Left renal cortex interstitium (tissue), 4 donors: ENCODE results near the gene EFCAB8. TPM values are rescaled to one million over a fixed set of nuclear protein-coding genes. Genes with fewer than 3 reads are reported as not detected.
"Not testable (repeated sequence)": the region's sequence is repeated elsewhere in the genome, so short reads cannot be mapped to it uniquely, and the experiment has no call there.

ENCODE experiments used
- DNase-seq, 4 donors: peaks; one replicate each; pipeline ENCODE4 v3.0.0-alpha.2; 2013; ENCODE audit warnings: low read depth in 4 of 4, low spot score in 2 of 4, missing footprints in 1 of 4
- polyA plus RNA-seq, 4 donors: library from polyadenylated mRNA; unstranded; fragments of 120-200 nt; gene quantifications; one replicate each; pipeline ENCODE4 v1.2.1, GENCODE V29; 2013; ENCODE audit not compliant: insufficient read length in 4 of 4

Gene EFCAB8
- polyA plus RNA-seq, 4 donors, result 0.06 to 0.13 (median 0.08) TPM; not detected in 1

DNA sequence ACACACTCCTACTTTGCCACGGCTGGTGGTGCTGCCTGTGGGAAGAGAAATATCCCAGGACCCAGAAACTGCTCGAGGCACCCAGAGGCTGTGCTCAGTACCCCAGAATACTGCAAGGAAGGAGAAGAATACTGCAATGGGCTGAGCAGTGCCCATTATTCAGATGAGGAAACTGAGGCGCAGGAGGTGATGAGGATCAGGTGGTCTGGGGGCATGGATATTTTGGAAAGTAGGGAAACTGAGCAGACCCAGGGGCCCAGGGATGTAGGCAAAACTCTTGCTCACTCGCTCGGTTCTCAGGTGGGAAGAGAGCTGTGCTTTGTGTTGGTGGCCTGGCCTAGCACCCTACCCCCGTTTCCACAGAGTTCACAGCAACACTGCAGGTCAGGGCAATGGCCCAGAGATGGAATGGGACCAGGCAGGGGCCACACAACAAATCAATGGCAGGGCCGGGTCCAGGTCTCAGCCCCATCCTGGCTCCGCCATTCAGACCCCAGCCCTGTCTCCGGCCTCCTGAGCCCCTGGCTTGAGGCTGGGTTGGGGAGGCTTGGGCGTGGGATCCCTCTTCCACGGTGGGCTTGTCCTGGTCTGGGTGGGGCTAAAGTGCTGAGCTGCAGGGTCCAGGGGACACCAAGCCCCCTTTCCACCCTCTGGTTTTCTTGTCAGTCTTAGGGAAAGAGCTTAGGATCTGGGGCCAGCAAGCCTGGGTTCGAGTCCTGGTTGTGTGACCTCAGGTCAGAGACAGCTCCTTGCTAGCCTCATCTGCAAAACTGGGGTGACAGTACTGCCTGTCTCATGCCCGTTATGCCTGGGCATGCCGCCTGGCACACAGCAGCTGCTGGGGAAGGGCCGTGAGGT lies 111.6 kb downstream of the EFCAB8 start:
- DNase-seq, result no peak

DNA sequence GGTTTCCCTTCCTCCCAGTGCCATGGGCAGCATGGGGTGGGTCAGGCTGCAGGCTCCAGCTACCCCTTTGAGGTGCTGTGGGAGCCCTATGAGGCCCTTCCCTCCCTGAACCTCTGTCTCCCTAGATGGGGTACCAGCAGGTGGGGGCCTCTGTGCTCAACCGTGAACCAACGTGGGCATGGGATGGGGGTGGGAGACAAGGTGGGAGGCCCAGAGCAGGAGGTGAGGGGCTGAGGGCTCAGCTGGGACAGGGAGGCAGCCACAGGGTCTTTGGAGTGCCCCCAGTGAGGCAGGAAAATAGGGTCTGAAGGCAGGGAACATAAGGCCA lies 112.2 kb downstream of the EFCAB8 start:
- DNase-seq, result no peak

DNA sequence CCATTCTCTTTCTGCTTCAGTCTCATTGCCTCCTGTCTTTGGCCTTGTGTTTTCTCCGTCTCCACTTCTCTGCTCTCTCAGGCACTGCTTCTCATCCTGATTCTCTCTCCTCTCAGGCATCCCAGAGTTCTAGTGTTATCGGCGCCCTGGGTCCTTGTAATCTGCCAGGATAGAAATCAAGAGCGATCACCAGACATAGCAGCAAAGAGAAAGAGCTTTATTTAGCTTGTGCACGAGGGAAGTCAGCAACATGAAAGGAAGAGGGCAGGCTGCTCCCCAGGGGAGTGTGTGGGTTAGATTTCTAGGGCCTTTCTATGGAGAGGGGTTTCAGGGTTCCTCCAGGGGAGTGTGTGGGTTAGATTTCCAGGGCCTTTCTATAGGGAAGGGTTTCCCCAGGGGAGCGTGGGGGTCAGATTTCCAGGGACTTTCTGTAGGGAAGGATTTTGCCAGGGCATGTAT lies 113.0 kb downstream of the EFCAB8 start:
- no peak for DNase-seq

DNA sequence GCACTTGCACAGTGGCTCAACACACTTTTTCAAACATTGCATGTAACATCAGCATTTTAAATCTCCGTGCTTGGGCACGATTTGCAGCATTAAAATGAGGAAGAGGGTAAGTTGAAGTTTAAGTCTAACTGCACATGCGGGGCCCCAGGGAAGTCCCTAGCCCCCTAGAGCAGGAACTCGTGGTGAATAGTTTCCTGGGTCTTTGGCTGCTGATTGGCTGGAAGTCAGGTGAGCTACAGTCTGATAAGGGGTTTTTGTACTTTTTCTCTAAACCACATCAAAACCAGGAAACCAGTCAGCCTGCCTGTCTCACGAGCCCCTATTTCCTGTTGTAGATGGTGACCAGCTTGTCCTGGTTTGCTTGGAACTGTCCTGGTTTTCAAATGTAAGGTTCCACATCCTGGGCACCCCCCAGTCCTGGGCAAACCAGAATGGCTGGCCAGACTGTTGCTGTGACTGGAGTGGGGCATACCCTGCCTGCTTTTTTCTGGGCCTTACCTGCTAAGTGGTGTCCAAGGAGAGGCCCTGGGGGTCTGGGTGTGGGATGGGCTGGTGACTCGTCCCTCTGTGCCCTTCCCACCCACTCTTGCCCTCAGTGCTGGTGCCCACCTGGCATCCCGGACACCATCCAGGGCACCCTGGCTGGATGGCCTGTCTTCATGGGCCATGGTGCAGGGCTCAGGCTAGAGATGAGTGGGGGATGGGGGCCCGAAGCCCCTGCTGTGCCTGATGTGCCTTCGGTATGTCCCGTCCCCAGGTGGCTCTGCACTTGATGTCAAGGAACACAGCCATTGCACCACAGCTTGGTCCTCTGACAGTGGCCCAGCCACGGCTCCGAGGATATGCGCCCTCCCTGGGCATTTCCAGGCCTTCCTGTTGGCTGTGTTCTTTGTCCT lies 113.7 kb downstream of the EFCAB8 start:
- no peak for DNase-seq

DNA sequence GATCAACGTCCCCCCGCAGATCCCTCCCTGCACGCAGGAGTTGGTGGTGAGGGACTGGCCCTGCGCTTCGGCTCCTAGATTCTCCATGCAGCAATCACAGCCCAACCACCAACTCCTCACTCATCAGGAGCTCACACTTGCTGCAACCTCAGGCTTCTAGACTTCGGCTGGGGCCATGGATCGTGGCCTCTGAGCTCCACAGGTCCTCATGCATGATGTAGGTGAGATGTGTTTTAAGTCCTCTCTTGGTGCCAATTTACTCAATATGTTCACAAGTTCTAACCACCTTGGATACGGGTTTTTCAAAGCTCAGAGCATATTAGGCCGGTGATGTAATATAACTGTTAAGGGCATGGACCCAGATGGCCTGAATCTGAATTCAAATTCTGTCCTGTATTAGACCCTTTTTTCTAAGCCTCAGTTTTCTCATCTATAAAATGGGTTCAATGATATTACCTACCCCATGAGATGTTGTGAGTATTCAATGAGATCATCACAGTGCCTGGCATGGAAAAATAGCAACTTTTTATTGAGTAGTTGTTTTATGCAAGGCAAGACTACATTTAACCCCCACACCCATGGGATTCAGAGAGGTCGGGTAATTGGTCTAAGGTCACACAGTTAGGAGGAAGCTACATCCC lies 114.5 kb downstream of the EFCAB8 start:
- no peak for DNase-seq

DNA sequence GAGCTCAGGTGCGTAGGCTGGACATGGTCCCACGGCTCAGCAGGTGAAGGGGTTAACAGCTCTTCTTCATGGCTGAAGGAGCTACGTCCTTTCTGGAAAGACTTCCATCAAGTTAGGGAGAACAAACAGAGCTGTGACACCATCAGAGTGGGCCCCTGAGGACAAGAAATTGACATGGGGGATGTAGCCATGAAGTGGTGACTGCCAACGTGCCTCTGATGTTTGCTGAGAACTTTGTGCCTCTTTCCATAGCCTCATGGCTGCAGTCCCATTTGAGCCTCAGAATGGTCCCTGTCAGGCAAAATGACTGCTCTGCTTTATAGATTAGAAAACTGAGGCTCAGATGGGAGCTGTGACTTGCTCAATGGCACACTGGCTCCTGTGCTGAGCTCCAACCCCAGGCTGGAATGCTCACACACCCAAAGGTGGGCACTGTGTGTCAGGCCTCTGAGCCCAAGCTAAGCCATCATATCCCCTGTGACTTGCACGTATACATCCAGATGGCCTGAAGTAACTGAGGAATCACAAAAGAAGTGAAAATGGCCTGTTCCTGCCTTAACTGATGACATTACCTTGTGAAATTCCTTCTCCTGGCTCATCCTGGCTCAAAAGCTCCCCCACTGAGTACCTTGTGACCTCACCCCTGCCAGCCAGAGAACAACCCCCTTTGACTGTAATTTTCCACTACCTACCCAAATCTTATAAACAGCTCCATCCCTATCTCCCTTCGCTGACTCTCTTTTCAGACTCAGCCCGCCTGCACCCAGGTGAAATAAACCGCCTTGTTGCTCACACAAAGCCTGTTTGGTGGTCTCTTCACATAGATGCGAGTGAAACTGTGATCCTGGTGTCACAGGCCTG lies 115.7 kb downstream of the EFCAB8 start:
- DNase-seq, result not testable (repeated sequence)

DNA sequence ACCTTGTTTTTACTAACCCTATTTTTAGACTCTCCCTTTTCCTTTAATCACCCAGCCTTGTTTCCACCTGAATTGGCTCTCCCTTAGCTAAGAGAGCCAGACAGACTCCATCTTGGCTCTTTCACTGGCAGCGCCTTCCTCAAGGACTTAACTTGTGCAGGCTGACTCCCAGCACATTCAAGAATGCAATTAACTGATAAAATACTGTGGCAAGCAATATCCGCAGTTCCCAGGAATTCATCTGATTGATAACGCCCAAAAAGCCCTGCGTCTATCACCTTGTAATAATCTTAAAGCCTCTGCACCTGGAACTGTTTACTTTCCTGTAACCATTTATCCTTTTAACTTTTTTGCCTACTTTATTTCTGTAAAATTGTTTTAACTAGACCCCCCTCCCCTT lies 116.4 kb downstream of the EFCAB8 start:
- DNase-seq, result not testable (repeated sequence)

DNA sequence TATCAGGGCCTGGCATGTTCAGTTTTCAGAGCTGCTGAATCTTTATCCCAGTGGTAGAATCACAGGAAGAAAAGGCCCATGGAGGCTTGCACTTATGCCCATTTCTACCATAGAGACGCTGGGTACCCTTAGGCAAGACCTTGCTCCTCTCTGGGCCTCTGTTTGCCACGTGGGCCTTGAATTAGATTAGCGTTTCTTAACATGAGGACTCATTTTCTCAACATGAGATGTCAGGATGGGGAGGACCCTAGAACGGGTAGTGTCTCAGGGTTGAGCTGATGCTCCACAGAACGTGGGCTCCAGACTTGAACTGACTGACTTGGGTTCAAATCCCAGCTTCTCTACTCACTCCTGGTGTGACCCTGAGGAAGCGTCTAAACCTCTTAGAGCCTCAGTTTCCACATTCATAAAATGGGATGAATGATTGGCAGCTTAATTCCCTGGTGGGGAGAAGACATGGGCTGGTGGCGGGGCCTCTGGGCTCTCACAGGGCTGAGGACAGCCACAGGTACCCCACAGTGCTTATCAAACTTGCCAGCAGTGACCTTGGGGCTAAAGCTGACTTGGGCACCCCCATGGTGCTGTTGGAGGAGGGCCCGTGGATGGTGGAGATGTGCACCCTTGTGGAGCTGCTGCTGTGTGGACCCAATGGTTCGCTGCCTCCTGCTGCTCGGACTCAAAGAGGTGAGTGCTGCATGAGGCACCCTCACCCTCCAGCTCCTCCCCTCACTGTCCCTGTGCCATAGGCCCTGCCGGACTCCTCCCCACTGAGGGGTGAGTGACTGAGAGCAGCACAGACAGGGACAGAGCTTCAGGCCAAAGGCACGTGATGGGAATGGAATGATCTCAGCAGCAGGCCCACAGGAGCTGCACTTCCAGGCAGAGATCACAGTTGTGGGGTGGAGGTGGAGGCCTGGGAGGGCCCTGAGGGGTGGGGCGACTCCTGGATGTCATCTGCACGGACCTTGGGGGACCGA lies 117.3 kb downstream of the EFCAB8 start:
- DNase-seq, result no peak

DNA sequence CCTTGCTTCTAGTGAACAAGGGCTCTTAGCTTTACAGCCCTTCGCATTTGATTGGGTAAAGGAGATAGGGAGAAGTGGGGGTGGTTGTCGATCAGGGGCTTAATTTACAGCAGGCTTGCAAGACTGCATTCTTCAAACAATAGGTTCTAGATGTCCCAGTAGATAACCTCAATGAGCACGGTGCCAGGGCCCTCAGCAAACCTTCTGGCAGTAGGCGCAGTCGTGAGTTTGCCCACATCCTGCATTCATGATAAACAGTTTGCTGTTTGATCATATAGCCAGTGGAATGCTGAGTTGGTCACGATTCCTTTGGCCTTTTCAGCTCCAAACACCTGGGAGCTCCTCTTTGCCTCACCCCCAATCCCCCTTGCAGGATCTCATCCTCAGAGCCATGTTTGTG lies 118.0 kb downstream of the EFCAB8 start:
- DNase-seq, result no peak

DNA sequence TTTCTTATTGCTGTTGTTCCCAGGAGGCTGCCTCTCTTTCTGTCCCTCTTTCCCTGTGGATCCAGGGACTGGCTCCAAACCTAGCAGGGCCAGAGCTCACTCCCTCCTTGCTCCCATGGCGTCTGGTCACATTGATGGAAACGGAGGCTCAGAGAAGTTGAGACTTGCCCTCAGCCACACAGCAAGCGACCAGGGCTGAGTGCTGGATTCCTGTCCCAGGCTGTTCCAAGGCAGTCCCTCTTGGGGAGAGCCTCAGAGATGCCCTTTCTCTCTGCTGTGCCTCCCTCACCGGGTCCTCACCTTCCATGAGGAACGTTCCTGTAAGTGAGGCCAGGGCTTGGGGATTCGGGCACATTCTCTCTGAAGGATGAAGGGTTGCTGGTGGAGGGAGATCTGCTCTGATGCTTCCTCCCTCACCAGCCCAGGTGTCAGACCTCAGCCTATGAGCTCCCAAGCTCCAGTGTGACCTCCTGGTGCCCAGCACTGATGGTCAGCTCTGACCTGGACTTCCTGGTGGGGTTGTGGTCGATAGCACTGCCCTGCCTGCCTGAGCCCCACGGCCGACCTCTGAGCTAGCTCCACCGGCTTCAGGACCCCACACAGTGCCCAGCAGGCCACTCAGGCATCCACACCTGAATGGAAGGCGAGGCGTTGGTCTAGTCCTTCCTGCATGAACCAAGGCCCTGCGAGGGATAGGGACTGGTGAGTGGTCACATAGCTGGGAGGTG lies 118.7 kb downstream of the EFCAB8 start:
- DNase-seq, result no peak

DNA sequence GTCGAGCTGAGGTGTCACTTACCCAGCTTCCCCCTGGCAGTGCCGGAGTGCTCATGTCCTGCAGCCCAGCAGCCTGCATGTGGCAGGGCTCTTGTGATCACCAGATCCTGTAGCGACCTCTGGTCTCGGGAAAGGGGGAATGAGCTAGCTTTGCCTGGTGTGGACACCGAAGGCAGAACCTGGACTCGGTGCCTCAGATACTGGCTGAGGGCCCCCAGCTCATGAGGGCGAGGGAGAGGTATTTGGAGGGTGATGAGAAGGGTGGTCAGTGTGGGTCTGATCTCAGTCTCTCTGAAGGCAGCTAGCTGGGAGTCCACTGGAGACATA lies 119.2 kb downstream of the EFCAB8 start:
- DNase-seq, result no peak

DNA sequence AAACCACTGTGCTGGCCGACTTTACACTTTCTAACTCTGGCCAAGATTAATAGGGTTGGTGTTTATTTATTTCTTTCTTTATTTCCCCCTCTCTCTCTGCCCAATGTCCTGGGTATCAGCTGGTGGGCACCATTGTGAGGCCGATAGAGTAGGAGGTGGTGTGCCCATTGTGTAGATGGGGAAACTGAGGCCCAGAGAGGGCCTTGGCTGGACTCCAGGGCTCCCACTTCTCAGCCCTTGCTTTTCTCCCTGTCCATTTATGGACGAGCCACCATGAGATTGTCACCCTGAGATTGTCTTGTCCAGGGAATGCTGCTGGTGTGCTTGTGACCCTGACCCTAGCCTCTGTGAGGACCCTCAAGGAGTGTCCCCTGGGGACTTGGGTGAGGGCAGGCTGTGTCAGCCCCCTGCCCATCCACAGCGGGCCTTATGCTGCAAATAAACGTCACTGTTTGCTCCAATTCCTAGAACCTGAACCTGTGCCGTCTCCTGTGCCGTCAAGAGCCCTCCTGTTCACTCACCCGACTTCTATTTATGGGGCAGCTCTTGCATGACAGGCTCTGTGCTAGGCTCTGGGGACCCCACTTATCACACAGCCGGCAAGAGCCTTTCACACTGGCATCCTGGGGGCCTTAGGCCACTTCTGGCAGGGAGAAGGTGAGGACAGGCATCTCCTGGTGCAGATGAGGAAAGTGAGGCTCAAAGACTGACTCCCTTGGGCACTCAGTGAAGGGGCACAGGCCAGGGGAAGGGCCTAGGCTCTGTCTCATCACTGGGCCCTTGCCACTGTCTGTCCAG lies 120.7 kb downstream of the EFCAB8 start:
- no peak for DNase-seq

DNA sequence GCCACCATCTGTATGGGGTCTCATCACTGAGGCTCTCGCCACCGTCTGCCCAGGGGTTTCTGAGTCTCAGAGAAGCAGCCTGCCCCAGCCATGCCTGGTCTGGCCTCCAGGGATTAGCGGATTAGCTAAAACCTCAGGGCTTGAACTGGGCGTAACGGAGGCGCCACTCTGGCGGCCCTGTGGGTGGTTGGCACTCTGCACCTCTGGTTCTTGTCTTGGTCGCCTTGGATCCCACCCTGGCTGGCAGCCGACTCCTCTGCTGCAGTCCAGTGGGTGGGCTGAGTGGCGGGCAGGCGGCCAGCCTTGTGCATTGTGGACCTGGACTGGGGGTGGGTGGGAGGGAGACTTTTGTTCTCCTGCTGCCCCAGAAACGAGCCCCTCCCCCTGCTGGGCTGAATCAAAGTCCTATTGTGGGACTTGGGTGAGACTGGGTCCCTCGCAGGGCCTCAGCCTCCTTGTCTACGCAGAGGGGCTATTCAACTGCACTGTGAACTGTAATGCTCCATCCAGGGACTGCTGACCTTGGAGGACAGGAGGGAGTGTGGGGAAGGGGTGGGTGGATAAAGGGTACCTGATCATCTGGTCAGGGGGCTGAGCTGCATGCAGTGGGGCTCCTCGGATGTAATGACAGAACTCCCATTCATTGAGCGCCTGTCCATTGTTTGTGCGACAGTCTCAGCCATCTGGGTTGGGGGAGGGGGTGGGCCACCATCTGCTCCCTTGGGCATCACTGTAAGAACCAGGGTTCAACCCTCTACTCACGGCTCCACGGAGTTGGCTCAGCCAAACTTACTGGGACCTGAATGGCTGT lies 121.6 kb downstream of the EFCAB8 start:
- no peak for DNase-seq

DNA sequence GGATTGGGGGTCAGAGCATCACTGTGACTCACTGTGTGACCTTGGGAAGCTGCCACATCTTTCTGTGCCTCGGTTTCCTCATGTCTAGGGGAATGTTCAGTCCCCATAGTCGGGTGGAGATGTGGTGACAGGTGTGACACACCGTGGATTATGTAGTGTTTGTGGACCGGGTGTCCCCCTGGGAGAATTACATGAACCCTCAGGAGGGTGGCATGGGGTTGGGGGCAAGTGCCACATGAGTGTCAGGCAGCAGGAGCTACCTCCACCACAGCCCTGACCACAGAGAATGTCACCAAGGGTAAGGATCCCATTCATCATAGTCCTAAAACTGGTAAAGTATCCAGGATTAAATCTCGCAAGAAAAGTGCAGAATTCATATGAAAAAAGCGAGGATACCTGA lies 122.3 kb downstream of the EFCAB8 start:
- DNase-seq, result no peak

DNA sequence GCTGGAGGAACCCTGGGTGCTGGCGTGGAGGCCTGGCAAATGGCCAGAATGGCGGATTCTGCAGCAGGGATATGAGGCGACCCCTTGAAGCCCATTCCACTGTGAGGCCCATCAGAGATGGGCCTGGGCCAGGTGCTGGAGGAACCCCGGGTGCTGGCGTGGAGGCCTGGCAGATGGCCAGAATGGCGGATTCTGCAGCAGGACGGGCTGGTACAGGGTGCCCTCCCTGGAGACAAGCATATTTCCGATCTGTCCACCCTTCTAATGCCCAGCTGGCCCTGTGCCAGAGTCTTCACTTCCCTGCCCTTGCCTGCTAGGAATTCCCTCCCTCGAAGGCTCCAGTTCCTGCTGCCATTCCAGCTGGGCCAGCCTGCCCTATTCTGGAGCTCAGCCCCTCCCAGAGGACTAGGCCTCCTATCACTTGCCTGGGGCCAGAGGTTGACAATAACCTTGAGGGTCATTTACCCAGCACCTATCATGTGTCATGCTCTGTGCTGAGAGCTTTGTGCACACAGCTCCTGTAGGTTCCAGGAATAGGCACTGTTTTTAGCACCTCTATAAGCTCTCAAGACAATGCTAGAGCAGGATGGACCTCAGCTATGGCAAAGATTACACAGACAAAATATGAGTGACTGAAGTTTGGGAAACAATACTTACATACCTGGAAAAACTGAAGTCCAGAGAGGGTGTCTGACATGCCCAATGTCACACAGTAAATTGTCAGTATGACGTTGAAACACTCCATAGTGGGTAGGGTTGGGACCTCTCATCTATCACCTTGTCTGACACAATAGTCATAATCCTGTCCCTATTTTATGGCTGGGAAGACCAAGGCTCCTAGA lies 124.1 kb downstream of the EFCAB8 start:
- peak in 2 of 4 donors; percentile 11 to 15 for DNase-seq
